K562 (cell line): ENCODE measurements around the gene SLC30A1.

ENCODE experiments used
- EP300 ChIP-seq: IDR thresholded peaks from 2 replicates; pipeline ENCODE4 v1.6.1; 2012; ENCODE audit warnings: low read length, improper control_type of control experiment
- FOXK2 ChIP-seq, 2 experiments: fragments of 450-650 bp; IDR thresholded peaks in 1 of 2; conservative IDR thresholded peaks in 1 of 2; 2 replicates each; pipeline ENCODE4 v1.6.1; 2016; ENCODE audit warnings: low read depth in 2 of 2, mild to moderate bottlenecking in 1 of 2
- RFX5 ChIP-seq: IDR thresholded peaks from 2 replicates; pipeline ENCODE4 v1.6.1; 2011; ENCODE audit warnings: low read depth, mild to moderate bottlenecking, improper control_type of control experiment, low read length
- TARDBP ChIP-seq: fragments of 450-650 bp; IDR thresholded peaks from 2 replicates; pipeline ENCODE4 v1.6.1; 2016
- U2AF2 ChIP-seq: fragments of 200-400 bp; formaldehyde crosslinking; optimal IDR thresholded peaks from 2 replicates; pipeline ENCODE3; 2017; ENCODE audit warnings: low read depth, mild to moderate bottlenecking, low read length
- ZNF146 ChIP-seq: IDR thresholded peaks from one replicate; pipeline ENCODE4 v1.6.1; 2018; ENCODE audit warnings: missing compliant biosample characterization; ENCODE audit not compliant: unreplicated experiment
- TF ChIP-seq, protein P1 (sequence below), 3 experiments: IDR thresholded peaks in 2 of 3; conservative IDR thresholded peaks in 1 of 3; 2 replicates each; pipeline ENCODE4 v1.5.1; 2011 to 2012; ENCODE audit warnings: low read length in 3 of 3, mild to moderate bottlenecking in 3 of 3, control low read depth in 2 of 3, improper control_type of control experiment in 1 of 3, inconsistent platforms in 1 of 3, low read depth in 1 of 3, mixed read lengths in 1 of 3, moderate library complexity in 1 of 3; ENCODE audit not compliant: insufficient read depth in 2 of 3
- TF ChIP-seq, protein P2 (sequence below): sonication (generic); formaldehyde crosslinking; IDR thresholded peaks from 2 replicates; pipeline ENCODE4 v1.8.1; 2023; ENCODE audit warnings: mild to moderate bottlenecking, missing genetic modification reagents

DNA sequence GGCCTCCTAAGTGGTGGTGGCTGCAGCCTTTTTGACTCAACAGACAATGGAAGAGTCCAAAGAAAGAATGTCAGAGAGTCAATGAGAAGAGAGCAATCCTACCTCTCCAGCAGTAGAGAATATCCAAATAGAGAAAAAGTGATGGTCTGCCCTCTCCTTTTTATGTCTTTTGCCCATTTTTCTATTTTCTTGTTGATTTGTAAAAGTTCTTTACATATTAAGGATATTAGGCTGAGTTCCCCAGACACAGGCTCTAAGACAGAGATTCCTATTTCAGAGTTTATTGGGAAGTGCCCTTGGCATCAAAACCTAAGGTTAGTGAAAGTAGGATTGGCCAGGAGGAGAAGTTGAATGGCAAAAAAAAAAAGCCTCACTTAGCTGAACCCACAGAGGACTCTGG is 20.3 kb upstream of the SLC30A1 start:
- TF ChIP-seq, protein P1, sequence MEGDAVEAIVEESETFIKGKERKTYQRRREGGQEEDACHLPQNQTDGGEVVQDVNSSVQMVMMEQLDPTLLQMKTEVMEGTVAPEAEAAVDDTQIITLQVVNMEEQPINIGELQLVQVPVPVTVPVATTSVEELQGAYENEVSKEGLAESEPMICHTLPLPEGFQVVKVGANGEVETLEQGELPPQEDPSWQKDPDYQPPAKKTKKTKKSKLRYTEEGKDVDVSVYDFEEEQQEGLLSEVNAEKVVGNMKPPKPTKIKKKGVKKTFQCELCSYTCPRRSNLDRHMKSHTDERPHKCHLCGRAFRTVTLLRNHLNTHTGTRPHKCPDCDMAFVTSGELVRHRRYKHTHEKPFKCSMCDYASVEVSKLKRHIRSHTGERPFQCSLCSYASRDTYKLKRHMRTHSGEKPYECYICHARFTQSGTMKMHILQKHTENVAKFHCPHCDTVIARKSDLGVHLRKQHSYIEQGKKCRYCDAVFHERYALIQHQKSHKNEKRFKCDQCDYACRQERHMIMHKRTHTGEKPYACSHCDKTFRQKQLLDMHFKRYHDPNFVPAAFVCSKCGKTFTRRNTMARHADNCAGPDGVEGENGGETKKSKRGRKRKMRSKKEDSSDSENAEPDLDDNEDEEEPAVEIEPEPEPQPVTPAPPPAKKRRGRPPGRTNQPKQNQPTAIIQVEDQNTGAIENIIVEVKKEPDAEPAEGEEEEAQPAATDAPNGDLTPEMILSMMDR (IDR thresholded peaks at IDR 0.05 in 2 of 3, conservative IDR thresholded peaks at IDR 0.05 in 1 of 3; ENCODE audit: insufficient read depth in 2 of 3, low read depth in 1 of 3, low read length in 3 of 3), result no peak
- TF ChIP-seq ZNF146 (CRISPR knock-in tag) (no peak), U2AF2 (no peak), EP300 (no peak), RFX5 (no peak), TARDBP (no peak), FOXK2 (conservative IDR thresholded peaks at IDR 0.05 in 1 of 2, IDR thresholded peaks at IDR 0.05 in 1 of 2; ENCODE audit: low read depth in 2 of 2) (no peak)
- TF ChIP-seq, protein P2, sequence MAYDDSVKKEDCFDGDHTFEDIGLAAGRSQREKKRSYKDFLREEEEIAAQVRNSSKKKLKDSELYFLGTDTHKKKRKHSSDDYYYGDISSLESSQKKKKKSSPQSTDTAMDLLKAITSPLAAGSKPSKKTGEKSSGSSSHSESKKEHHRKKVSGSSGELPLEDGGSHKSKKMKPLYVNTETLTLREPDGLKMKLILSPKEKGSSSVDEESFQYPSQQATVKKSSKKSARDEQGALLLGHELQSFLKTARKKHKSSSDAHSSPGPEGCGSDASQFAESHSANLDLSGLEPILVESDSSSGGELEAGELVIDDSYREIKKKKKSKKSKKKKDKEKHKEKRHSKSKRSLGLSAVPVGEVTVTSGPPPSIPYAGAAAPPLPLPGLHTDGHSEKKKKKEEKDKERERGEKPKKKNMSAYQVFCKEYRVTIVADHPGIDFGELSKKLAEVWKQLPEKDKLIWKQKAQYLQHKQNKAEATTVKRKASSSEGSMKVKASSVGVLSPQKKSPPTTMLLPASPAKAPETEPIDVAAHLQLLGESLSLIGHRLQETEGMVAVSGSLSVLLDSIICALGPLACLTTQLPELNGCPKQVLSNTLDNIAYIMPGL (CRISPR knock-in tag), result no peak
